ENCODE measurements around the gene ZNF385C.
A peak's percentile ranks its signal among the peaks of the same experiment; 100 is the strongest.

ZNF385C gene

DNA sequence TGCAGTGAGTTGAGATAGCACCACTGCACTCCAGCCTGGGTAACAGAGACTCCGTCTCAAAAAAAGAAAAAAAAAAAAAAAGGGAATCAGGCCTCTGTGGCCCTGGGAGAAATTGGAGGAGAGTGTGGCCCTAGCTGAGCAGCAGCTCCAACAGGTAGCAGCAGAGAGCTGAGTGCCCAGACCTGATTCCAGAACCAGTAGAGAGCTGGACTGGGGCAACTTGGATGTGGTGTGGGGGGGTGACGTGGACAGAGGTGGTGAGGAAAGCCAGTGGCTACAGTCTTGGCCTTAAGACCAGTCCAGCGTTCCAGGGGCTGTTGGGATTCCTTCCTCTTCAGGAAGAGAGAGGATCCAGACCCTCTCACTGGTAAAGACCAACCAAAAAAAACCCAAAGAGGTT is 26.0 kb upstream of the ZNF385C start:
- no peak for DNase-seq

DNA sequence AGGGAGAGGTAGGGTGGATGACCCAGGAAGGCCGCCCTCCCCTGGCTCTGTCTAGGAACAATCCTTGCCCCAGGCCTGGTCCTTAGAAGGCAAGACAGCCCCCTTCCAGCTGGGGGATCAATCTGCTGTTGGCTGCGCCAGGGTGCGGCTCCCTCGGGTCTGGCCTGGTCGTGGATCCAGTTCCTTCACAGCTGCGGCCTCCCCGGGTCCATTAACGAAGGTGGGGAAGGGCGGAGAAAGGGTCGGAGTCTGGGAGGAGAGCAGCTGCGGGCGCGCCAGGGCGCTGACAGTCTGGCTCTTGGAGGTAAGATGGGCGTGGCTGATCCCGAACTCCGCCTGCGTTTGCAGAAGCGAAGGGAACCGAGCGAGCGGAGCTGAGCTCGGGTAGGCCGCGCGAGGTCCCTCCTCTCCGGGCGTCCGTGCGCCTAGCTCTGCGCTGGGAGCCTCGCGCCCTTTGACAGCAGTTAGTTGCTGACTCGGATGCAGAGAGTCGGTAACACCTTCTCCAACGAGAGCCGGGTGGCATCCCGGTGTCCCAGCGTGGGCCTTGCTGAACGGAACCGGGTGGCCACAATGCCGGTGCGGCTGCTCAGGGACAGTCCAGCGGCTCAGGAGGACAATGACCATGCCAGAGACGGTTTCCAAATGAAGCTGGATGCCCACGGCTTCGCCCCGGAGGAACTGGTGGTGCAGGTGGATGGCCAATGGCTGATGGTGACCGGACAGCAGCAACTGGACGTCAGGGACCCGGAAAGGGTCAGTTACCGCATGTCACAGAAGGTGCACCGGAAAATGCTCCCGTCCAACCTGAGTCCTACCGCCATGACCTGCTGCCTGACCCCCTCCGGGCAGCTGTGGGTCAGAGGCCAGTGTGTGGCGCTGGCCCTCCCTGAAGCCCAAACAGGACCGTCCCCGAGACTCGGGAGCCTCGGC is 24.4 kb upstream of the ZNF385C start, which contains the start of gene HSPB9:
HSPB9 (plus strand) TSS at position 434 of the 933 bp plus-strand sequence; CDS start at position 481, 47 bp downstream.
- DNase-seq: no peak

DNA sequence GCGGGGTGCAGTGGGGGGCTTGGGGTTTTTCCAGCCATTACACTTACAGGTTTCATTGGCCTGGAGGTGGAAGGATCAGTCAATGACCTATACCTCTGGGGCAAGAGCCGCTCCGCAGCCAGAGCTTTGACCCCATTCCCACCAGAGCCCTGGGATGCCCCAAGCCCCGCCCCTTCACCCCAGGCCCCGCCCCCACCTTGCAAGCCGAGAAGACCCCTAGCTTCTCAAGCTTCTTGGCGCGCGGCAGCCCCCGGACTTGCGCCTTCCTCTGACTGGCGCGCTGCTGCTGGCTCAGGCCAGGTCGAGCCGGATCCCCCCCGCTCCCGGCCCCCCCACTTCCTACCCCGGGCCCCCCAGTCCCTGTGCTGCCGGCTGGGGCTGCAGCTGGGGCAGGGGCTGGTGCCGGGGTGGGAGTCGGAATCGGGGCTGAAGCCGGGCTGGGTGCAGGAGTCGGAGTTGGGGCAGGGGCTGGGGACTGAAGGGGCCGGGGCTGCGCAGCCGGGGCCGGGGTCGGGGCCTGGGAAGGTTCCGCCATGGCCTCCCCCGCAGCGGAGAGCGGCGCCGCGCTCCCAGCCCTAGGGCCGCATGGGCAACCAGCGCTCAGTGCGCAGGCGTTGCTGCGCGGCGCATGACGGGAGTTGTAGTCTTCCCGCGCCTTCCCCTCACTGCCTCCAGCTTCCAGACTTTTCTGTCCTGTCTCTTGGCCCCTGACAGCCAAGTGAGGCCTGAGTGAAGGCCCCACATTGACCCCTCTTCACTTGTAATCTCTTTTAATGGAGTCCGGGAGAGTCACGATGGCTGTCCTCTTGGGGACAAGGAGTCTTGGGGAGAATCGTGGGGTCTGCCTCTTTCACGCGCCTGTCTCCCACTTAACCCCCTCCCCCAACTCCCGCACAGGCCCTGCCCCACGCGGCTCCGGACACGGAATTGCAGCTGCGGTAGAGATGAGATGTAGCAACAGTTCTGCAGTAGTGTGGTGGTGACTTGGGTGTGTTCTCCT is 22.8 kb upstream of the ZNF385C start, which contains the start of gene KAT2A:
KAT2A (minus strand) TSS at position 598 of the 1,000 bp plus-strand sequence; CDS start at position 535, 63 bp downstream.
- no peak for DNase-seq

DNA sequence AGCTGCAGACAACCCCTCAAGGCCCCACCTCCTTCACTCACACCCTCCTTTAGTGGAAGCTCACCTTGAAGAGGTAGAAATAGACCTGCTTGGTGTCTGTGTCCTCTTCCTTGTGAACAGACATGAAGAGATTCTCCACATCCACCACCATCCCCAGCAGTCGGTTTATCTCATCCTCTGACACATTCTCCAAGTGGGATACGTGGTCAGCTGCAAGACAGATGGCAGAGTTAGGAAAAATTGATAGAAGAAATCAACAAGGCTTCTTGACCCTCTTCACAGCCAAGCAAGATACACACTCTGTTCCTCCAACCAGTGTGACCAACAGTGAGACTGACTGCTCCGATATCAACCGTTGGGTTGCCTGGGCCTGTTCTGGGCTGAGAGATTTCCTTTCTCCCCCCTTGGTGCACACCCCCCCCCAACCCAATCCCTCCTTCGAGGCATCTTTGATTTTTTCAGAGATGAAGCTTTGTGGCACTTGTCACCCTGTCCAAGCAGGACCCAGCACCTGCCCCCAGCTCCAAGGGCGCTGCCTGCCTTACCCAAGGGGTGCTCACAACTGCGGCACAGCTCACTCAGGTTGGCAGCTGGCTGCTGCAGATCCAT is 22.0 kb upstream of the ZNF385C start:
- no peak for DNase-seq

DNA sequence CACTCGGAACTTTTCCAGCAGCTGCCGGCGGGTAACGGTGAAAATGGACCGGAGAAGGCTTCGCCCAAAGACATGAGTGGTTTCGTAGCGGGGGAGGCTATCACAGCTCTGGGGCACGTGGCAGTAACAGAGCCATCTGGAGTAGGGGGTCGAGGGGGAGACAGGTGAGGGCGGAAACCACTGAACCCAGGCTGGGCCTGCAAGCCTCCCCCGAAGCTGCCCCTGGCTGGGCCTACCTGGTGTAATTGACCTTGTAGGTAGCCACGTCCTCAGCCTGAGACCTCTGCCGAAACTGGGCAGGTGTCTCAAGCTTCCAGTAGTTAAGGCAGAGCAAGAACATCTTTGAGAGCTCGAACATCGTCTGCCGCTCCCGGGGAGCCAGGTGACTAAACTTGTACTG is 21.0 kb upstream of the ZNF385C start:
- no peak for DNase-seq

DNA sequence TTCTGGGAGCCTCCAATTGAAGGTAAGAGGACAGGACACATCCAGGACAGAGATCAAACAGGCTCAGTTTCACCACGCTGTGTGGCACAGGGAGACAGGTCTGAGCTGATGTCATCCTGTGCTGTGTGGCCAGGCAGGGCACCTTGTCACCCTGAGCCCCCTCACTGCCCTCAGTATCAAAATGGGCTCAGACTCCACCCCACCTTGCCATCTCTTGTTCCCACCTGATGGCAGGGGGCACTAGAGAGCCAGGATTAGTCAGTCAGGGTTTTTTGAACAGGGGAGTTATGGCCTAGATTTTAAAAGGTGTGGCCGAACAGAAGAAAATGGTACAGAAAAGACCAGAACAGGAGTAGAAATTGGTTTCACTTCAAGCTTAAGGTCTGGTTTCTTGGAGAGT is 20.3 kb upstream of the ZNF385C start:
- no peak for DNase-seq

DNA sequence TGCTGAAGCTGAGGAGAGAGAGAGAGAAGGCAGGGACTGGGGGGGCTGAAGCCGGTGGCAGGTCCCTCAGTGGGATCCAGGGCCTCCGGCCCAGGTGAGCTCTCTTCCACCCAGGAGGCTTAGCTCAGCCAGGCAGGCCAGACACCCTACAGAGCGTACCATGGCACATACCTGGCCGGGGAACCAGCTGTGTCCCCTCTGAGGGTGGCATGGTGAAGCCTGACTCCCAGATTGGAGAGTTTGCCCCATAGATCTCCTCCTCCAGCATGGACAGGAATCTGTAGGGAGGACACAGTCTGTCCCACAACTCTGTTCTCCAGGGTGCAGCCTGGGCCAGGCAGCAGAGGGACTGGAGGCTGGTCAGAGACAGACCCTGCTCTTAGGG is 19.8 kb upstream of the ZNF385C start:
- DNase-seq: no peak

DNA sequence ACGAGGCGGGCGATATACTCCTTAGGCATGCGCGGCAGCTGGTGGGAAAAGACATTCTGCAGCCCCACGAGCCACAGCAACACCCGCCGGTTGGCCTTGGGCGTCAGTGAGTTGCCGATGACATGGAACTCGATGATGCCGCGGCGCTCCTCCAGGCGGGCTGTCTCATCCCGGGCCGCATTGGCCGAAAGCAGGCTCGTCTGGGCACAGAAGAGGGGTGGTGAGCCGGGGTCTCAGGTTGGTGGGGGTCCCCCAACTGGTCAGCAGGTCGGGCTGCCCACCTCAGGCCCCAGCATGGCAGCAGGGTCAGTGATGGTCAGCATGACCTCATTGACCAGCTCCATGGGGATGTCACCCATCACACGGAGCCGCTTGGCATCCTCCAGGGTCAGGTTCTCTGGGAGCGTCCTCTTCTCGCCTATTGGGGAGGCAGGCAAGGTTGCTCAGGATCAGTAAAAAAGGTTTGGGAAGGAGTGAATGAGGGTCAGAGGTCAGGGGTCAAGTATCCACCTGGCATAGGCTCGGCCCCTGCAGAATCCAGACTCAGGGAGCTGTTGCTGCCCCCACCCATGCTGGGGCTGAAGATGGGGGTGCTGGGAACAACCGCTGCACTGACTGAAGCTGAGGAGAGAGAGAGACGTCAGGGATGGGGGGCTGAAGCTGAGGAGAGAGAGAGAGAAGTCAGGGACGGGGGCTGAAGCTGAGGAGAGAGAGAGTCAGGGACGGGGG is 19.3 kb upstream of the ZNF385C start:
- no peak for DNase-seq

DNA sequence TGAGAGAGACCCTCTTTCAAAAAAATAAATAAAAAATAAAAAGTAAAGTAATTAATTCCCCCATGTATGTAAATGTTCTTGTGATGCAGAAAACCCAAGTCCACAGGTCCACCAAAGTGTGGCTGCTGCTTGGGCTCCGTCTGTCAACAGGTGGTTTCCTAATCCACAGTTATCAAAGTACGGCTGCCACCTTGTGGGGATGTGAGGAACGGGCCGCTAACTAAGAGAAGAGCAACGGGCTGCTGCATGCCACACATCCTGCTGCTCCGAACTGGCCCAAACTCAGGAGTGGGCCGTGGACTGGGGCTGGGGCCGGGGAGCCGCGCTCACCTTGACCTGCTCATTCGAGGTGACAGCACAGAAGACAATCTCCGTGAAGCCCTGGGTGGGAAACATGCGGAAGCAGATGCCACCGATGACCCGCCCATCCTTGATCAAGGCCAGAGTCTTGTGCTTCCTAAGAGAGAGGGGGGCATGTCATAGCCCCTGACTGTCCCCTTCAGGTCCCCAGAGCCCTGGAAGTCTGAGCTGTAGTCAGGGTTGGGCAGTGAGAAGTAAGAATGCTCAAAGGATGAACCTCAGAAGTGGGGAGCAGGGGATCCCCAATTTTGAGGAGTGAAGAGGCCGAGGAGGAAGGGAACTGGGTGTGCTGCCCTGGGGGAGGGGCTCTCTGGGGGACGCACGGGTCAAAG is 18.6 kb upstream of the ZNF385C start:
- DNase-seq: peak; percentile 16

DNA sequence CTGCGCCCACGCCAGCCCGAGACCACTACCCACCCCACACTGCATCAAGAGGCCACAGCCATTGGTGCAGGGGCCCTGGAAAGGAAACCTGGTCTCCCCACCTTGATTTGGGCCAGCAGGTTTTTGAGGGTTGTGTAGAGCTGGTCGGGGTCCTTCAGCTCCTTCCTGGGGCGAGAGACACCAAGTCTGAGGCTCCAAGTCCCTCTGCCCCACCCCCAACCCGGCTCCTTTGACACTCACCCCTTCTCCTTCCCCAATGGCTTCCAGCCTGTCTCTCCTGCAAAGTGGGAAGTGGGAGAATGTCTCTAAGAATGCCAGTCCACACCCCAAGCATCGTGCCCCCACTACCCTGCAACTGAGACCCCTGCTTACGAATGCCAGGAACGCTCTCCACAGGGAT is 15.8 kb upstream of the ZNF385C start:
- no peak for DNase-seq

DNA sequence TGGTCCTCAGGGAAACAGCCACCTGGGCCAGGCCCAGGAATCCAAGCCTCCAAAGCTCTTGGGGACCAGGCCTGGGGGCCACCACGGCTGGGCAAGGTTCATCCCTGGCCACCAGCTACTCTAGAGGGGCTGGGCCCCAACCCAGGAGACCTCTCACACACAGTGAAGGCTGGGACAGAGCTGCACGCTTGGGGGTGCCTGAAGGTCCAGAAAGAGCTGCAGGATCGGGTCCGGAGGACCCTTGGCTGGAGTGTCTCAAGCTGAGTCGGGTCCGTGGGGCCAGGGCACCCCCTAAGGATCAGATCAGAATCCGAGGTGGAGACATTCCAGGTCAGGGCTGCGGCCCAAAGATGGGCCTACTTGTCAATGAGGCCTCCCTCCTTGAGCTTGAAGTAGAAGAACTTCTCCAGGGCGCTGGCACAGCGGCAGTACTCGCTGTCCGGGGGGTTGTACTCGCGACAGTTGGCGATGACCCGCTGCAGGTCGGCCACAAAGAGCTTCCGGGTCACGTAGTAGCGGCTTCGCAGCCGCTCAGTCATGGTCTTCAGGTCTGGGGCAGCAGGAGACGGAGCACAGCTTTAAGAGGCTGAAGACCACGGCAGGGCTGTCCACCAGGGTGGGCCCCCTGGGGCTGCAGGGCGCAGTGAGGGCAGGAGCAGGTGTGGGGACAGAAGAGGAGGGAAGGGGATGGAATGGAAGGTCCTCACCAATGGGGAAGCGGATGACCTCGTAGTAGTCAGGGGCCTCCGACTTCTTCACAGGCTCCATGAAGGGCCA is 15.2 kb upstream of the ZNF385C start:
- no peak for DNase-seq

DNA sequence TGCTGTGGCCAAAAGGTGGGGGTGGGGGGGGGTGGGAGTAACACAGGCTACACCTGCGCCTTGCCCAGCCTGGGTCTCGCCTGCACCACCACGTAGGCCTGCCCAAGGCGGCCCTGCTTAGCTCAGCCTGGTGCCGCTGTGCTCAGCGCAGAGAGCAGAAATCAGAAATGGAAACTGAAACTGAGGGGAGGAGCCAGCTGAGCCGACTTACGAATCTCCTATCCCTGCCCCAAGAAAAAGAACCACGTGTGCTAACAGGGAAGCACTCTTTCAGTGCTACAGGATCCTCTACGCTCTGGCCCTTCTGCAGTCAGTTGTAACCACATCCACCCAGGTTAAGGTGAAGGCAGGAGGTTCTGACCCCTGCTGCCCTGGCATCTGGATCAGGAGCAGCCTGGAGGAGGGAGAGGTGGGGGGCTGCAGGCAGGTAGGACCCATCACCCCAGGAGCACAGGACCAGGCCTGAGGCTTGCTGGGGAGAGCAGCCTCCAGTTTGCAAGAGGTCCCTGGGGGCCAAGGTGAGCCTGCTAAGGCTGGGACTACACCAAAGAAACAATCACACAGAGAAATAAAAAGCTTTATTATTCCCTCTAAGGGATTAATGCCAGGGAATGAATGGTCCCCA is 14.4 kb upstream of the ZNF385C start, which contains the start of gene DHX58:
DHX58 (minus strand) TSS at position 163 of the 625 bp plus-strand sequence. CDS start 822 bp downstream, outside the sequence.
- no peak for DNase-seq

DNA sequence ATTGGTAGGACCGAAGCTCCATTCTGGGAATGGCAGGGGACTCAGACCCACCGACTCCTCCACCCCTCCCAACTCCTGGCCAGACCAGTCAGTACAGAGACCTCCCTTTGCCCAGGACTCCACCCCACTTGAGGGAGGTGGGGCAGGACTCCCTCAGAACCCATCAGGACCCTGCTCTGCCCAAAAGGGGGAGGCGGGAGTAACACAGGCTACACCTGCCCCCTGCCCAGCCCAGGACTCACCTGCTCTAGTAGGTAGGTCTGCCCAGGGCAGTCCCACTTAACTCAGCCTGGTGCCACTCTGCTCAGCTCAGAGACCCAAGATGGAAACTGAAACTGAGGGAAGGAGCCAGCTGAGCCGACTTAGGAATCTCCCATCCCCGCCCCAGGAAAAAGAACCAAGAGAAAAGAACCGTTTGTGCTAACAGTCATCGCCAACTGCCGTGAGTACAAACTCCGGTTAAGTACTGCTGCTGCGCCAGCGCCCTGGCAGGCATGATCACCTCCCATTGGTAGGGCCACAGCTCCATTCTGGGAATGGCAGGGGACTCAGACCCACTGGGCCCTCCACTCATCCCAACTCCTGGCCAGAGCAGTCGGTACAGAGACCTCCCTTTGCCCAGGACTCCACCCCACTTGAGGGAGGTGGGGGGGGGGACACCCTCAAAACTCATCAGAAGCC is 13.7 kb upstream of the ZNF385C start:
- DNase-seq: no peak

DNA sequence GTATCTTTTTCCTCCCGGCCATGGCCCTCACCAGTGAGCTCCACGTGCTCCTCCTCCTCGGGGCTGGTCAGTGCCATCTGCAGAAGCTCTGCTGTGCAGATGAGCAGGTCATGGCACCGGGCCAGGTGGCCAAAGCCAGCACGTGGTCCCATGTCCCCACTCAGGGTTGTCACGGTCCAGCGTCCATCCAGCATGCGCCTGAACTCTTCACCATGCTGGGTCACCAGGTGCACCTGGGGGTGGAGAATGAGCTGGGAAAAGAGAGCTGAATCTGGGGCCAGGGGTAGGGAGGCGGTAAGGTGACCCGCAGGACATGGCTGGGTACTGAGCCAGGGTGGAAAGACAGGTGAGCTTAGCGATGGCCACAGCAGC is 13.0 kb upstream of the ZNF385C start:
- no peak for DNase-seq

DNA sequence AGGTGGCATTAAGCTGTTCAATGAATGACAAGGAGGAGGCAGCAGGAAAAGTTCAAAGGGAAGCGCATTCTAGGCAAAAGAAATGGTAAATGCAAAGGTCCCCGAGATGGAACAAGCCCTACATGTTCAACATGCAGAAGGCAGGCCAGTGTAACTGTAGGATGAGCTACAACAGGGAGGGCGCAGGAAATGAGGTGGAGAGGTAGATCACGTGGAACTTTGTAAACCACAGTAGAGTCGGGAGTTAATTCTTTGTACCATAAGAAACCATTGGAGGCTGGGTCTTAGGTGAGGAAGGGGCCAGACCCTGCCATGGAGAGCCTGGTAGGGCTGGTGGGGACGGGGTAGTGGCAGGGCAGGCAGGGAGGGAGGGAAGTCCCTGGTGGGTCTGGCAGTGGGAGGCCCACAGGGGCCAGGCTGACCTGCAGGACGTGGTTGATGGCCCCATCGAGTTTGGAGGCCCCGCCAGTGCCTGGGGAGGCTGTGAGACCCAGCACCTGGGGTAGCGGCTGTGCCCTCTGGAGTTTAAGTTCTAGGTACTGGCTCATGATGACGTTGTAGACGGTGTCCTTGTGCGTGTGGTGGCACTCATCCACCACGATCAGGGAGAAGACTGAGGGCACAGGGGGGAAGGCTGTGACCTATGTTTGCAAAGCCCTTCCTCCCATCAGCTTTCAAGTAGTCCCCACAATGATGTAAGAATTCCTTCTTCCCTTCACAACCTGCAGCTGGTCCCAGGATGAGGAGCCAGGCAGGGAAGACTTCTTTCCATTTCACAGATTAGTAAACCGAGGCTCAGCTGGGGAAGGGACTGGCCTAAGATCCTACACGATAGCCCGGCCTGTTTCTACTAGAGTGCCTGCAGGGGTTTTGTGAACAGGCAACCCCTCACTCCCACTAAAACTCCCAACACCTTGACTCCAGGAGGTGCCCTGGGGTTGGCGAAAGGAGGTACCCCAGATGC is 12.3 kb upstream of the ZNF385C start:
- DNase-seq: no peak

DNA sequence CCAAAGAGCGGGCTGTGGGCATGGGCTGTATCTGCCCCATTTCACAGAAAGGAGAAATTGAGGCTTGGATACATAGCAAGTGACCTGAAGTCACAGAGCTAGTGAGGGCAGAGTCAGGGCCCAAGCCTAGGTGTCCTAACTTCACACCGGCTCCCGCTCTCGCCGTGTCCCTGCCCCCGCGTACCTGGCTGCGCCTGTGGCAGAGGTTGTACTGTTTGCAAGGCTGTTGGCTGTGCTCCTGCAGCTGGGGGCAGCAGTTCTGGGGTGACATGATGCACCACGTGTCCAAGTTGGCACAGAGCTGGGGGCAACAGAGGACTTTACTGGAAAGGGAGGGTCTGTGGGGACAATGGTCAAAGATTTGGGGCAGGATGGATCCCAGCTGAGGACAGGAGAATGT is 10.8 kb upstream of the ZNF385C start:
- DNase-seq: no peak

DNA sequence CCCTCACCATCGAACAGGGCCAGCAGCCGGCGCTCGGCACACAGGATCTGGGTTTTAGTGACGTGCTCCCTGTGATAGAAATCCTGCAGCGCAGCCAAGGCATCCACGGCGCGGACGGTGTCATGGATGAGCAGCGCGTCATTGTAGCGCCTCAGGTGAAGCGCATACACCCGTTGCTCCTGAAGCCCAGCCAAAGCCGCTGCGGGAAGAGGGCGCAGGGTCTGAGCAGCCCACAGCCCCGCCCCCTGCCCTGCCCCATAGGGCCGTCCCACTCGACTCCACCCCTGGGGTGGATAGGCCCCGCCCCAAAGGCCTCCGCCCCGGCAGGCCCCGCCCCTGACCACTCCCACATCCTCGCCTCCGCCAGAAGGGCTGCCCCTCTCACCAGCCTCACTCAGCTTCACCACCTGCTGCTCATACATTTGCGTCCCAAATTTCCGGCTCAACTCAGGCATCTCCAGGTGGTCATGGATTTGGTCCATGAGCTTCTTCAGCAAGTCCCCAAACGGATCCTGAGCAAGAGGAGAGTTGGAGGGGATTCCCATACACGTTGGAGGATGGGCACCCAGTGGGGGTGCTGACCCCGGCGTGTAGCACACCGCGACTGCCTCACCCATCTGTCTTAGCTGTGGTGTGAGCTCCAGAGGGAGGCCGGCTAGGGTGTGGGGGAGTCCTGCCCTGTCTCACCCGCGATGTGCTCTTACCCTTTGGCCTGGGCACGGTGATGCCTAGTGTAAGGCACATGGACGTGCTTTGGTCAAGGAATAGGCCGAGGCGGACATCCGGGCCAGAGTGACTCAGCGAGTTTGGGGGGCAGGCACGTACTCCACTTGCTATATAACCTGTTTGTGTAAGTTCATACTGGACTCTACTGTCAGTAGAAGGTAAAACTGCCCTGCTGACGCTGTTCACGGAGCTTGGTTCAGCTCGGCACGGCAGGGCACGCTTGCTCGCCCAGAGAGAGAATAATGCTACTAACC is 9.6 kb upstream of the ZNF385C start:
- DNase-seq: peak; percentile 74
